Measurements from ENCODE around the gene NET1. TPM values are rescaled to one million over a fixed set of nuclear protein-coding genes. Genes with fewer than 3 reads are reported as not detected.
"Not testable (repeated sequence)": the region's sequence is repeated elsewhere in the genome, so short reads cannot be mapped to it uniquely, and the experiment has no call there.

NET1 gene
- 16.5 TPM for total RNA-seq
- long read RNA-seq, transcript NET1-201 (12 exons, 3,402 nt): major isoform, 15 of 23 reads
- long read RNA-seq, partial matches to known transcripts: 6 of 23 reads
- long read RNA-seq, other reads (novel, unspliced or antisense): 0 of 23 reads

- DNase-seq: peak; percentile 93
- intact Hi-C loops (cut with micrococcal nuclease): no loop called here
- peak; percentile 99 for ATAC-seq
Observed at GRCh38 chr10:5412277-5412941, at the start of gene NET1. Gene NET1 (plus strand): TSS chr10:5412557. CDS start chr10:5412693, 136 bp downstream.

DNA sequence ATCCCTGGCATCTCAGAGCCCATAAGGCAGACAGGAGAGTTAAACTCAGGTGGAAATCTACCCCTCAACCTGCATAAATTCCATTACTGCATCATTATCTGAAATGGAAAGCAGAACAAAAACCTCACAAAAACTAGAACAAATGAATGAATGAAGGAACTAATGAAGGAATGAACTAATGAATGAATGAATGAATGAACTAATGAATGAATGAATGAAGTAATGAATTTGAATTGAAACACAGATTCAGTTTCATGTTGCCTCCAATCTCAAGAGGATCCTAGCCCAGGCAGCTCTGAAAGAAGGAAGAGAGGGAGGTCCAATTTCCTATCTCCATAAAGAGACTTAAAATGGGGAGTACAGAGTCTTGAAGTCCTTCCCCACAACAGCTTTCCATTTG is 49.5 kb upstream of the NET1 start:
- DNase-seq (no peak), ATAC-seq (no peak)
- intact Hi-C loops (cut with micrococcal nuclease): no loop called here

- no peak for DNase-seq
- no peak for ATAC-seq
- intact Hi-C loops (cut with micrococcal nuclease): no loop called here
Observed at GRCh38 chr10:5364374-5364773, 48.0 kb upstream of the NET1 start.

GRCh38 chr10:5364890-5365338 is 47.4 kb upstream of the NET1 start, which contains the start of gene UCN3:
Gene UCN3 (plus strand): TSS chr10:5364966. CDS start chr10:5373721, 8,755 bp downstream.
- no peak for DNase-seq
- intact Hi-C loops (cut with micrococcal nuclease): no loop called here
- no peak for ATAC-seq

DNA sequence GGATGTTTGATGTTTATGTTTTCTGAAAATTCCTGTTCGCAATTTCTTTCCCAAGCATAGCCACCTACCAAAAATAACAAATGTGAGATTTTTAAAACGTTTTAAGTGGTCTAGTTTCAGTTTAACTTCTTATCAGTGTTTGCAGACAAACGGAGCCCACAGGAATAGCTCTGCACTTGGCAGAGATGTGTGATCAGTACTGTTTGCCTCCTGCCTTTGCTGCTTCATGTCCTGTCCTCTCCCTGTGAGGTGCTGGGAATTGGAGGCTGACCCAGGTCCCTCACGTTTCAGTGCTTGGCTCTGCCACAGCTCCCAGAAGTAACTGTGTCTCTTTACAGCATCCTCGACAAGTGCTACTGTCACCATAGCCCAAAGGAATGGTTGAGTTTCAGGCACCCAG is 46.4 kb upstream of the NET1 start:
- ATAC-seq (no peak), DNase-seq (no peak)
- intact Hi-C loops (cut with micrococcal nuclease): no loop called here

DNA sequence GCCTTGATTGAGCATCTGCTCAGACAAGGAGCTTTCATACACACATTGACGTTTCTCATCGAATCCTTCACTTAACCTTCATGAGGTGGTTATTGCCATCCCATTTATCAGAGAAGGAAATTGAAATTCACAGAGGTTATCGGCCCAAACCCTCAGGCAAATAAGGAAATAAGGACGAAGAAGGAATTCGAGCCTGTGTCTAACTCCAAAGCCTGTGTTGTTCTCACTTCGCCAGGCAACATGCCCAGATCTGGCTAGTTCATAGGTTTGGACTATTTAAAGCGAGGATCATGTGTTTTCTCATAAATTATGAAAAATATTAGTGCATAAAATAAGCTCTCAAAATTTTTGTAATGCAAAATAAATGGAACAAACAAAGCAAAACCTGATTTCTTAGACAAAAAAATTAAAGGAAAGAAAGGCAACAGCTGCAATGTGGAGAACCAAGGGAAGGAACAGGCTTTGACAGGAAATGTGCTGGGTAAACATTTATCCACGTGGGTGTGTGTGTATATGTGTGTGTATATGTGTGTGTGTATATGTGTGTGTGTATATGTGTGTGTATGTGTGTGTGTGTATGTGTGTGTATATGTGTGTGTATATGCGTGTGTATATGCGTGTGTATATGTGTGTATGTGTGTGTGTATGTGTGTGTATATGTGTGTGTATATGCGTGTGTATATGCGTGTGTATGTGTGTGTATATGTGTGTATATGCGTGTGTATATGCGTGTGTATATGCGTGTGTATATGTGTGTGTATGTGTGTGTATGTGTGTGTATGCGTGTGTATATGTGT is 42.8 kb upstream of the NET1 start:
- intact Hi-C loops (cut with micrococcal nuclease): no loop called here
- ATAC-seq (no peak), DNase-seq (no peak)

DNA sequence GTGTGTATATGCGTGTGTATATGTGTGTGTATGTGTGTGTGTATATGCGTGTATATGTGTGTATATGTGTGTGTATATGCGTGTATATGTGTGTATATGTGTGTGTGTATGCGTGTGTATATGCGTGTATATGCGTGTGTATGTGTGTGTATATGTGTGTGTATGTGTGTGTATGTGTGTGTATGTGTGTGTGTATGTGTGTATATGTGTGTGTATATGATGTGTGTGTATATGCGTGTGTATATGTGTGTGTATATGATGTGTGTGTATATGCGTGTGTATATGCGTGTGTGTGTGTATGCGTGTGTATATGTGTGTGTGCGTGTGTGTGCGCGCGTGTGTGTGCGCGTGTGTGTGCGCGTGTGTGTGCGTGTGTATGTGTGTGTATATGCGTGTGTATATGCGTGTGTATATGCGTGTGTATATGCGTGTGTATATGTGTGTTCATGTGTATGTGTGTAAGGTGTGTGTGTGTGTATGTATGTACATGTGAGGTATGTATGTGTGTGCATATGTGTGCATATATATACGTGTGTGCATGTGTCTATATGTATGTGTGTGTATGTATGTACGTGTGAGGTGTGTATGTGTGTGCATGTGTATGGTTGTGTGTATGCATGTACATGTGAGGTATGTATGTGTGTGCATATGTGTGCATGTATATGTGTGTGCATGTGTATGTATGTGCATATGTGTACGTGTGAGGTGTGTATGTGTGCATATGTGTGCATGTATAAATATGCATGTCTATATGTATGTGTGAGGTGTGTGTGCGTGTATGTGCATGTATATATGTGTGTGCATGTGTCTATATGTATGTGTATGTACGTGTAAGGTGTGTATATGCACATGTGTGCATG is 41.6 kb upstream of the NET1 start:
- DNase-seq: no peak
- intact Hi-C loops (cut with micrococcal nuclease): no loop called here
- ATAC-seq: no peak

- ATAC-seq: no peak
- intact Hi-C loops (cut with micrococcal nuclease): no loop called here
- no peak for DNase-seq
Observed at GRCh38 chr10:5373307-5373706, 39.0 kb upstream of the NET1 start.

DNA sequence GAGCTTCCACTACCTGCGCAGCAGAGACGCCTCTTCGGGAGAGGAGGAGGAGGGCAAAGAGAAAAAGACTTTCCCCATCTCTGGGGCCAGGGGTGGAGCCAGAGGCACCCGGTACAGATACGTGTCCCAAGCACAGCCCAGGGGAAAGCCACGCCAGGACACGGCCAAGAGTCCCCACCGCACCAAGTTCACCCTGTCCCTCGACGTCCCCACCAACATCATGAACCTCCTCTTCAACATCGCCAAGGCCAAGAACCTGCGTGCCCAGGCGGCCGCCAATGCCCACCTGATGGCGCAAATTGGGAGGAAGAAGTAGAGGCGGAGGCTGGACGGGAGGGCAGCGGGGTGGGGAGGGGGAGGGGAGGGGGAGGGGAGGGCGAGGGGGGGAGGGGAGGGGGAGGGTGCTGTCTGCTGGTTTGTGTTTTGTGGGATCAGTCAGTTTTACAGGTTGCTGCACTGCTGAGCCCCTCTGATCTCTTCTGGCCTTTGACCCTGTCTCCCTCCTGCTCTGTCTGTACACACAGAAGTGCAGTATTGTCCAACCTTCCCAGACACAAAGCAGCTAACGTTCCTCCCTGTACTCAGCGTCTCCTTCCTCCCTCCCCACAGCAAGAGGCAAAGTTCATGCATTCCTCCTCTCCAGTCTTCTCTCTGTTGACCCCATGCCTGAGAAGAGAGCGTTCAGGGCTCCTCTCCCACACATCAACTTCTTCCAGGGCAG is 38.3 kb upstream of the NET1 start:
- no peak for ATAC-seq
- intact Hi-C loops (cut with micrococcal nuclease): no loop called here

DNA sequence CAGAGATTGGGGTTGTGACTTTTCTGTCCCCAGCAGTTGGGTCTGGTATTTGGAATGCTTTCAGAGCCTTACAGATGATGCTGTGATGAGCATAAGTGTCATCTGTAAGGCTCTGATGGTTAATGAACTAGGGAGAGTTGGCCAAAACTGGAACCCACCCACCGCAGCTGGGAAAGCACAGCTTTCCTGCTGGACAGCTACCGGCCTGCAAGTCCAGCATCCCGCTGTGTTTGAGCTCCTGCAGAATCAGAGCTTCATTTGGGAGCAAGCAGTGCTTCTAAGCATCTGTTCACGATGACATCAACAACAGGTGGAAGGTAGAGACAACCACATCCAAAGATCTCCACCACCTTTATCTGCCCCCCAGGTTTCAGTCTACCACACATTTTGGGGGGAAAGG is 35.9 kb upstream of the NET1 start:
- intact Hi-C loops (cut with micrococcal nuclease): no loop called here
- DNase-seq: no peak

More for the DNA sequence above, 38.3 kb upstream of the NET1 start:
- DNase-seq: no peak

GRCh38 chr10:5379202-5379601 is 33.2 kb upstream of the NET1 start:
- DNase-seq; ATAC-seq; intact Hi-C loops (cut with micrococcal nuclease): not testable (repeated sequence)

More for the DNA sequence above, 35.9 kb upstream of the NET1 start:
- no peak for ATAC-seq

DNA sequence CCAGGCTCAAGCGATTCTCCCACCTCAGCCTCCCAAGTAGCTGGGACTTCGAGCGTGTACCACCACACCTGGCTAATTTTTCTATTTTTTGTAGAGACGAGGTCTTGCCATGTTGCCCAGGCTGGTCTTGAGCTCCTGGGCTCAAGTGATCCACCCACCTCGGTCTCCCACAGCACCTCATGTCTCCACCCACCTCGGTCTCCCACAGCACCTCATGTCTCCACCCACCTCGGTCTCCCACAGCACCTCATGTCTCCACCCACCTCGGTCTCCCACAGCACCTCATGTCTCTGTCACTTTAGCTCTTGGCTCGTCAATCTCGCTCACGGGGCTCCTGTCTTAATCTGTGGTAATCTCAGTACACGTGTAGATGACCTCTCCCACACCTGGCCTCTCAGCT is 32.0 kb upstream of the NET1 start:
- DNase-seq; intact Hi-C loops (cut with micrococcal nuclease): not testable (repeated sequence)

DNA sequence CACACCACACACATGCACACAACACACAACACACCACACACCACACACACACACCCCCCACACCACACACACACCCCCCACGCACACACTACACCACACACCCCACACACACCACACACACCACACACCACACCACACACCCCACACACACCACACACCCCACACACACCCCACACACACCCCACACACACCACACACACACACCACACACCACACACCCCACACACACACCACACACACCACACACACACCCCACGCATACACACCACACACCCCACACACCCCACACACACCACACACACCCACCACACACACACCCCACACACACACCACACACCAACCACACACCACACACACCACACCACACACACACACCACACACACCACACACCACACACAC is 31.2 kb upstream of the NET1 start:
- intact Hi-C loops (cut with micrococcal nuclease): no loop called here
- ATAC-seq: no peak

More for the DNA sequence above, 32.0 kb upstream of the NET1 start:
- not testable (repeated sequence) for ATAC-seq

GRCh38 chr10:5385224-5385623 is 27.1 kb upstream of the NET1 start:
- DNase-seq (no peak), ATAC-seq (no peak)
- intact Hi-C loops (cut with micrococcal nuclease): no loop called here

More for the DNA sequence above, 31.2 kb upstream of the NET1 start:
- DNase-seq: no peak

DNA sequence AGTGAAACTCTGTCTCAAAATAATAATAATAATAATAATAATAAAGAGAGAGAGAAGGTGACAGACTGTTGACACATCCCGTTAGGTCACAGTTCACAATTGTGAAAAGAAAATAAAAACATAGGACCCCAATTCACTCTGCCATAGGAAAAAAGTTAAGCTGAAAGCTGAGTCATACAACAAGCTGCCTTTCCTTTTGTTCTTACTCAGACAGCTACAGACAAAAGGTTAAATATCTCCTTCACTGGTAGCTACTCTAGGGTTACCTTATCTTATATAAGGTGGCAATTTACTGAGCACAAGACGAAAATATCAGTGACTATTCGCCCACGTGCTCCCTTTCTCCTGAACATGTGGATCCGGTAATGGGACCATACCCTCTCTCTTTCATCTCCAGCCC is 25.2 kb upstream of the NET1 start:
- intact Hi-C loops (cut with micrococcal nuclease): no loop called here
- DNase-seq: no peak
- ATAC-seq: no peak

DNA sequence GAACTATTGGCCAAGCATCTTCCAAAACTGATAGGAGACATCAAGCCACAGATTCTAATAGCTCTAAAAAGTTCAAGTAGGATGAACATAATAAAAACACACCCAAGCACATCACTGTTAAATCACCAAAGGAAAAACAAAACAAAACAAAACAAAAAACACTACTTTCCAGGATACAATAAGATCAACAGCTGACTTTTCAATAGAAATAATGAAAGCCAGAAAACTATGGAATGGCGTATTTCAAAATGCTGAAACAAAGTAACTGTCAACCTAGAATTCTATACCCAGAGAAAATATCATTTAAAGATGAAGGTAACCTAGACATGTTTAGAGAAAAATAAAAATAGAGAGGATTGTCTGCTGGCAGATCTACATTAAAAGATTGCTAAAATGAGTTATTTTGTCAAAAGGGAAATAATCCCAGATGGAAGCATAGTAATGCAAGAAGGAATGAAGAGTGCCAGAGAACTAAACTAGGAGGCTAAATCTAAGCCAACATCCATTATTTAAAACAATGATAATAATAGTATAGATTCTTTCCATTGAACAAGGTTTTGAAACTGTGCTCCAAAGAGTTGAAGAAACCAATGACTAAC is 21.7 kb upstream of the NET1 start:
- DNase-seq: no peak
- intact Hi-C loops (cut with micrococcal nuclease): no loop called here
- no peak for ATAC-seq

DNA sequence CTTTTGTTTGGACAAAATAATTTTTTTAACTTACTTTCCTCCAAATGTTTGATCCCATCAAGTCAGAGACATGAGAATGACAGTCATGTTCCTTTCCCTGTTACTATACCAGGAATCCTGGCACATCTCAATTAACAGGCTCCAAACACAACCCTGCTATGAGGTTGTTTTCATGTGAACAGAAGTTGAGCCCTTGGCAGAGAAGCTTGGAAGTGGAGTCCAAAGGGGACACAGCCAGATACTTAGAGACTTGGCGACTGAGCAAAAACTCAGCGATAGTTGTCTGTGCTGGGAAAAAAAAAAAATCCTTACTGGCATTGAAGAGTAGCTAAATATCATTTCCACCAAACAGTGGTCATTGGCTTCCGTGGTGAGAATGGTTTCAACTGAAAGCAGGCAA is 20.6 kb upstream of the NET1 start:
- intact Hi-C loops (cut with micrococcal nuclease): no loop called here
- ATAC-seq (no peak), DNase-seq (no peak)

DNA sequence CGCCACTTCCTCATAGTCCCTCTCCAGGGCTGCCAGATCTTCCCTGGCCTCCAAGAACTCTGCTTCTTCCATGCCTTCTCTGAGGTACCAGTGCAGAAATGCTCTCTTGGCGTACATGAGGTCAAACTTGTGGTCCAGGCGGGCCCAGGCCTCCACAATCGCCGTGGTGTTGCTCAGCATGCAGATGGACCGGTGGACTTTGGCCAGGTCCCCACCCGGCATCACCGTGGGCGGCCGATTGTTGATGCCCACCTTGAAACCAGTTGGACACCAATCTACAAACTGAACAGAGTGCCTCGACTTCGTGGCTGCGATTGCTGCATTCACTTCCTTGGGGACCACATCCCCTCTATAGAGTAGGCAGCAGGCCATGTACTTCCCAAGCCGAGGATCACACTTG is 18.8 kb upstream of the NET1 start:
- DNase-seq (no peak), ATAC-seq (no peak)
- intact Hi-C loops (cut with micrococcal nuclease): no loop called here
